Body of pancreas (tissue), 4 donors: Measurements from ENCODE around the gene ZFHX2. TPM values are rescaled to one million over a fixed set of nuclear protein-coding genes. Genes with fewer than 3 reads are reported as not detected.

Experiments
- ATAC-seq: fragments of 150-250 bp; one replicate; pipeline ENCODE4 v1.9.1; 2016
- DNase-seq, 4 donors: peaks; one replicate each; pipeline ENCODE4 v3.0.0-alpha.2; 2019
- H3K27ac ChIP-seq, 4 donors: fragments of 200-600 bp; sonication (generic); 1 replicate in 3 of 4; 2 replicates in 1 of 4; pipeline versions ENCODE4 v1.5.1 to v1.6.1; 2016 to 2019; ENCODE audit warnings: mild to moderate bottlenecking in 1 of 4, mixed read lengths in 1 of 4, moderate library complexity in 1 of 4
- H3K27me3 ChIP-seq, 2 donors: fragments of 200-600 bp; sonication (generic); one replicate each; pipeline ENCODE4 v1.6.0; 2016; ENCODE audit warnings: mild to moderate bottlenecking in 1 of 2
- H3K36me3 ChIP-seq, 2 donors: fragments of 200-600 bp; sonication (generic); replicated peaks in 1 of 2; 2 replicates each; pipeline ENCODE4 v1.5.1; 2016; ENCODE audit warnings: low read depth in 2 of 2; ENCODE audit not compliant: insufficient read depth in 1 of 2
- H3K4me1 ChIP-seq: fragments of 200-600 bp; sonication (generic); one replicate; pipeline ENCODE4 v1.6.0; 2016
- H3K4me3 ChIP-seq, 2 donors: fragments of 200-600 bp; sonication (generic); 1 replicate in 1 of 2; 2 replicates in 1 of 2; pipeline ENCODE4 v1.5.1; 2016 to 2019
- H3K9me3 ChIP-seq, 3 donors: fragments of 200-600 bp; sonication (generic); 1 replicate in 2 of 3; 2 replicates in 1 of 3; pipeline ENCODE4 v1.5.1; 2016
- CTCF ChIP-seq, 7 experiments: fragments of 450-650 bp in 4 of 7; fragments of 200-600 bp in 3 of 7; sonication (generic) in 3 of 7; IDR thresholded peaks; one replicate each; pipeline ENCODE4 v1.5.1; 2016 to 2019; ENCODE audit warnings: antibody characterized with exemption in 7 of 7
- POLR2A ChIP-seq, 3 donors: fragments of 450-650 bp; IDR thresholded peaks; one replicate each; pipeline ENCODE4 v1.6.1; 2016; ENCODE audit warnings: antibody characterized with exemption in 3 of 3, mild to moderate bottlenecking in 2 of 3
- WGBS, 2 donors: methylation state at CpG; one replicate each; pipeline ENCODE4 v1.1.5; 2017; 5-methylcytosine and 5-hydroxymethylcytosine counted together
- intact Hi-C: fragments of 100-400 bp; cut with DNase I; formaldehyde crosslinking; loops from one replicate; pipeline ENCODE4 v1.15.1; 2023
- total RNA-seq, 2 donors: library from RNA; depleted of rRNA; stranded (reverse); fragments of >200 nt; gene quantifications; one replicate each; pipeline ENCODE4 v1.1.0, GENCODE V29; 2016

The ZFHX2 gene
- total RNA-seq, 2 donors from 2014 or later = 0.33 to 1.6 TPM

- intact Hi-C loops = no loop called here
- Histone ChIP-seq H3K36me3 (no peaks in the 10 kb centered on the region), H3K27ac (no peak overlapping the region), H3K4me3 (no peak overlapping the region), H3K4me1 (peaks cover 9% of the 10 kb centered on the region), H3K9me3 (no peaks in the 10 kb centered on the region), H3K27me3 (no peaks in the 10 kb centered on the region)
- WGBS, 2 donors = 60 to 63% methylated on average over 10 of the region's 10 CpGs
- DNase-seq (no peak), ATAC-seq (no peak)
- TF ChIP-seq POLR2A (IDR thresholded peaks at IDR 0.05) = no peak
- TF ChIP-seq CTCF (IDR thresholded peaks at IDR 0.05) = no peak
Measured at GRCh38 chr14:23546450-23547035, 5.0 kb downstream of the ZFHX2 start.

GRCh38 chr14:23545740-23546365 lies 5.7 kb downstream of the ZFHX2 start:
- H3K4me3 ChIP-seq = no peak overlapping the region
- no peak for TF ChIP-seq CTCF (IDR thresholded peaks at IDR 0.05)
- no peaks in the 10 kb centered on the region for H3K9me3 ChIP-seq
- no peaks in the 10 kb centered on the region for H3K27me3 ChIP-seq
- 65 to 82% methylated on average over 4 of the region's 4 CpGs for WGBS, 2 donors
- DNase-seq = no peak
- intact Hi-C loops = no loop called here
- H3K36me3 ChIP-seq = no peaks in the 10 kb centered on the region
- no peak for ATAC-seq
- no peak overlapping the region for H3K27ac ChIP-seq
- H3K4me1 ChIP-seq = peaks cover 6% of the 10 kb centered on the region

- ATAC-seq (no peak), DNase-seq (no peak)
- intact Hi-C loops = no loop called here
- Histone ChIP-seq H3K27ac (no peak overlapping the region), H3K27me3 (no peaks in the 10 kb centered on the region), H3K9me3 (no peaks in the 10 kb centered on the region), H3K36me3 (no peaks in the 10 kb centered on the region), H3K4me3 (no peak overlapping the region), H3K4me1 (no peaks in the 10 kb centered on the region)
- TF ChIP-seq POLR2A (IDR thresholded peaks at IDR 0.05) (no peak), CTCF (IDR thresholded peaks at IDR 0.05) (no peak)
- WGBS, 2 donors = 67 to 71% methylated on average over 24 to 25 of the region's 25 CpGs
Measured at GRCh38 chr14:23544511-23545447, 6.8 kb downstream of the ZFHX2 start.

GRCh38 chr14:23543403-23543802 lies 8.2 kb downstream of the ZFHX2 start:
- DNase-seq (no peak), ATAC-seq (no peak)
- H3K4me3 ChIP-seq = no peak overlapping the region
- H3K27ac ChIP-seq = no peak overlapping the region
- H3K9me3 ChIP-seq = no peaks in the 10 kb centered on the region
- TF ChIP-seq CTCF (IDR thresholded peaks at IDR 0.05) = no peak
- no peak for TF ChIP-seq POLR2A (IDR thresholded peaks at IDR 0.05)
- WGBS, 2 donors = 89 to 98% methylated on average over 5 of the region's 5 CpGs
- H3K36me3 ChIP-seq = no peaks in the 10 kb centered on the region
- intact Hi-C loops = no loop called here
- no peaks in the 10 kb centered on the region for H3K4me1 ChIP-seq
- H3K27me3 ChIP-seq = no peaks in the 10 kb centered on the region
